ENCODE results near the gene NDRG3.

Gene NDRG3

DNA sequence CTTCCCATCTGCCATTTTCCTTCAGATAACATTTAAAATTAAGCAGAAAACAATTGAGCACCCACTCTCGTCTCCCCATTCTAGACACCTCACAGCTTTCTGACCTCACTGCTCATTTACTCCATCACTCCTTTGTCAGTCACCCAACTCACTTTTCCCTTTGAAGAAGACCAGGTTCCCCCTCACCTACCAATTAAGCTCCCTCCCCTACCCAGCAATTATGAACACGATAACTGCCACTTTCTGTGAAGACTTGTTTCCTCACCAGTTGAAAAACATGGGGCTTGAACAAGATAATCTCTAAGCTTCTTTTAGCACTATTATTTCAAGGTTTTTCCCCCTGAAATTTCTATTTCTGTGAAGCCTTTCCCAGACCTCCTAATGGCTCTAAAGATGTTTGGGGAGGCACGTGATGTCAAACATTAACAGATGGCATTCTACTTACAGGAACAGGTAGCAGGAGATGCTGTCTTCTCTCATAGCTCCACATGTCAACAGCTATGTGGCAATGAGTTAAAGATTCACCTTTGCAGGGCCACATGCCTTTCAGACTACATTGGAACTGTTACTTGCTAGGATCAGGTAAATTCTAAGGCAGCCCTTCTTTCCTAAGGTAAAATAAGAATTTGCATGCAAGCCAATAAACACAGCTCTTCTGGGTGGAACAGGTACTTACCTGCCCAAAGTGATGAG is 75.1 kb downstream of the NDRG3 start:
- DNase-seq, result no peak
- Histone ChIP-seq H3K4me3 (ENCODE audit: low read depth, low read length) (no peak overlapping the region), H3K4me1 (no peaks in the 10 kb centered on the region), H3K36me3 (no peaks in the 10 kb centered on the region; the same call in 1 of the 2 replicates), H3K27me3 (no peaks in the 10 kb centered on the region), H3K9me3 (no peaks in the 10 kb centered on the region)
- TF ChIP-seq, protein P1, sequence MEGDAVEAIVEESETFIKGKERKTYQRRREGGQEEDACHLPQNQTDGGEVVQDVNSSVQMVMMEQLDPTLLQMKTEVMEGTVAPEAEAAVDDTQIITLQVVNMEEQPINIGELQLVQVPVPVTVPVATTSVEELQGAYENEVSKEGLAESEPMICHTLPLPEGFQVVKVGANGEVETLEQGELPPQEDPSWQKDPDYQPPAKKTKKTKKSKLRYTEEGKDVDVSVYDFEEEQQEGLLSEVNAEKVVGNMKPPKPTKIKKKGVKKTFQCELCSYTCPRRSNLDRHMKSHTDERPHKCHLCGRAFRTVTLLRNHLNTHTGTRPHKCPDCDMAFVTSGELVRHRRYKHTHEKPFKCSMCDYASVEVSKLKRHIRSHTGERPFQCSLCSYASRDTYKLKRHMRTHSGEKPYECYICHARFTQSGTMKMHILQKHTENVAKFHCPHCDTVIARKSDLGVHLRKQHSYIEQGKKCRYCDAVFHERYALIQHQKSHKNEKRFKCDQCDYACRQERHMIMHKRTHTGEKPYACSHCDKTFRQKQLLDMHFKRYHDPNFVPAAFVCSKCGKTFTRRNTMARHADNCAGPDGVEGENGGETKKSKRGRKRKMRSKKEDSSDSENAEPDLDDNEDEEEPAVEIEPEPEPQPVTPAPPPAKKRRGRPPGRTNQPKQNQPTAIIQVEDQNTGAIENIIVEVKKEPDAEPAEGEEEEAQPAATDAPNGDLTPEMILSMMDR (IDR thresholded peaks at IDR 0.05; ENCODE audit: low read depth, low read length), result no peak

DNA sequence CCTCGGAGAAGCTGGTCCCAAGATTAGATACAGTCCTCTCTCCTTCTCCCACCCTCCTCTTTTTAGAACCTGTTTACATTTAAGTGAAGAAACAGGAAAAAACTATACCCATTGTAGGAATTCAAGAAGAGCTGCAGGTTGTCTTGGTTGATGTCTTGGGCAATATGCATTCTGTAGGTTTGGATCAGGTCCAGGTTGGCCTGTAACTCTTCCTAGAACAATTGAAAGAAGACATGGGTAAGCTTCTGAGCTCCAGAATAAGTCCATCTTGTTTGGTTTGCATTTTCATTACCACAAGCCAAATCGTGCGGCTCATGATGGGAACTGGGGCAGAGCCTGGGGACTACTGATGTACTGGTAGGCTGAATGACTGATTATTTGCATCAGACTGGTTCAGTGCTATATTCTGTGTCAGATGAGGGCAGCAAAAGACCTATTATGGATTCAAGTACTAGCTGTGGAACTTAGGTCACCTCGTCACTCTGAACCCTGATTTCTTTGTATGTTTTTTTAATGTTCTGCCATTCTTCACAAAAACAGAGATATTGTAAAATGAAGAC is 79.6 kb downstream of the NDRG3 start:
- H3K4me3 ChIP-seq (ENCODE audit: low read depth, low read length), result no peak overlapping the region
- TF ChIP-seq, protein P1 (IDR thresholded peaks at IDR 0.05; ENCODE audit: low read depth, low read length), result peak; percentile 24; the same call in 1 of the 2 replicates
- no peaks in the 10 kb centered on the region for H3K4me1 ChIP-seq
- no peak for DNase-seq
- H3K36me3 ChIP-seq, result no peaks in the 10 kb centered on the region; the same call in 1 of the 2 replicates
- no peaks in the 10 kb centered on the region for H3K9me3 ChIP-seq
- H3K27me3 ChIP-seq, result no peaks in the 10 kb centered on the region

DNA sequence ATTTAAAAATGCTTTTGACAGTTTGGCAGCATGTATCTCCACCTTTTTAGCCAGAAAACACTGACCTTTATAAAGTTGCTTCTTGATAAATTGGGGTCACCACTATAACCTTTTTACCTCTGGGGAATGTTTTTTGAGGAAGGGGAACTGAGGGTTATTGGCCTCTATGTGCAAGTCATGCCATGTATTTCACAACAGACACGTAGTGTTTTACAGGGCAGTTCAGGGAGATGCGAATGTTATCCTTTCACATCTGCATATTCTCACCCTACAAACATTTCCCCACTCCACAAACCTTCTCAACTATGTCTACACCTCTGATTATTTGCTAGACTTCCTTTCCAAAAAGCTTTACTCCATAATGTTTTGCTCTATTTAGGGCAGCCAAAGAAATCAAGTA is 82.9 kb downstream of the NDRG3 start:
- Histone ChIP-seq H3K27me3 (no peaks in the 10 kb centered on the region), H3K4me1 (no peaks in the 10 kb centered on the region), H3K4me3 (ENCODE audit: low read depth, low read length) (no peak overlapping the region), H3K9me3 (no peaks in the 10 kb centered on the region), H3K36me3 (no peaks in the 10 kb centered on the region; the same call in 1 of the 2 replicates)
- TF ChIP-seq, protein P1 (IDR thresholded peaks at IDR 0.05; ENCODE audit: low read depth, low read length), result no peak
- DNase-seq, result no peak

DNA sequence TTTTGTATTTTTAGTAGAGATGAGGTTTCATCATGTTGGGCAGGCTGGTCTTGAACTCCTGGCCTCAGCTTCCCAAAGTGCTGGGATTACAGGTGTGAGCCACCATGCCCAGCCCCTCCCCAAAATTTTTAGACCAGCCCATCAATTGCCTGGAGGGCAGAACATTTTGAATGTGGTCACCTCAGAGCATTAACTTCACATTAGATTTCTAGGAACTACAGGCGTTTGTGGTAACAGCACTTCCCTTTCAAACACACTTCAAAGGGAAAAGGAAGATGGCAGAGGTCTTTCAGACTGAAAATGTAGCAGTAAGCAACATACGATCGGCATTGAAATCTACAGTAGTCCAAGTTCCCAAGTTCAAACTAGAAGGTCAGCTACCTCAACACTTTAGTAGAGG is 87.6 kb downstream of the NDRG3 start:
- Histone ChIP-seq H3K4me3 (ENCODE audit: low read depth, low read length) (no peak overlapping the region), H3K27me3 (no peaks in the 10 kb centered on the region), H3K4me1 (no peaks in the 10 kb centered on the region), H3K36me3 (peaks cover 1% of the 10 kb centered on the region; the same call in 1 of the 2 replicates), H3K9me3 (no peaks in the 10 kb centered on the region)
- TF ChIP-seq, protein P1 (IDR thresholded peaks at IDR 0.05; ENCODE audit: low read depth, low read length), result no peak
- DNase-seq, result no peak

DNA sequence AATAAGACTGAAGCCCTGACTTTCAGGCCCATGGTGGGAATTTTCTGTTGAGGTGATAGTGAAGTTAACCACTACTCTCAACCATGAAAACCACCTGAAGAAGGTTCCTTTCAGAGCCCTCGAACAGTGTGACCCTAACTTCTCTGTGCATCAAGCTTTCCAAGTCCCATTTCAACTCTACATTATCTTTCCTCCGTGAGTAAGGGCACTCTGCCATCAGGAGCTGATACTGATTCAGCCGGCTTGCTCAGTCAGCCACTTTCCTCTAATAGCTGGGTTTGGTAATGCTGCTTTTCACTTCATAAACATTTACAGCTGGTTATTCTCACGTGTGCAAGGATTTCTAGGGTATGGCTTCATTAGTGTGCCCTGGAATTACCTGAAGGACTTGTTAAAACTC is 89.2 kb downstream of the NDRG3 start:
- Histone ChIP-seq H3K4me1 (no peaks in the 10 kb centered on the region), H3K27me3 (no peaks in the 10 kb centered on the region), H3K4me3 (ENCODE audit: low read depth, low read length) (no peak overlapping the region), H3K9me3 (no peaks in the 10 kb centered on the region), H3K36me3 (peaks cover 3% of the 10 kb centered on the region; the same call in 1 of the 2 replicates)
- TF ChIP-seq, protein P1 (IDR thresholded peaks at IDR 0.05; ENCODE audit: low read depth, low read length), result no peak
- no peak for DNase-seq

DNA sequence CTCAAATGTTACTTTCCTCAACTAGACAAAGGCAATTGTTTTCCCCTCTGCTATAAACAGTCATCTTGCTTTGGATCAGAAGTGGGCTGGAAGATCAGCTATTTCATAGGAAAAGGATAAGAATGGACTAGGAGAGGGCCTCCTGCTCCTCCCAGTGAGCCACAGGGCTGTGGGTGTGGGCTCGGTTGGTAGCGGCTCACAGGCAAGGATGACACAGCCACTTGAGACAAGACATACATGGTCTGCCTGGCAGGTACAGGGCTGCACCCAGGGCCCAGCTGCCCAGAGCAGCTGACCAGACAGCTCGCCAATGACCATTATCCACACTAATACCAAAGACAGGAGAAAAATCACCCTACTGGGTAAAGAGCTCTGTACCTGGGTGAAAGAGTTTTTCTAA is 90.9 kb downstream of the NDRG3 start:
- TF ChIP-seq, protein P1 (IDR thresholded peaks at IDR 0.05; ENCODE audit: low read depth, low read length), result no peak
- Histone ChIP-seq H3K27me3 (no peaks in the 10 kb centered on the region), H3K4me3 (ENCODE audit: low read depth, low read length) (no peak overlapping the region), H3K9me3 (no peaks in the 10 kb centered on the region), H3K36me3 (peaks cover 3% of the 10 kb centered on the region; the same call in 1 of the 2 replicates), H3K4me1 (no peaks in the 10 kb centered on the region)
- no peak for DNase-seq
